HEK293 (cell line): ENCODE measurements around the gene EEF2.
A peak's percentile ranks its signal among the peaks of the same experiment; 100 is the strongest.

Experiments used
- CTCF ChIA-PET: fragments of 350-600 bp; formaldehyde crosslinking; extraction: SDS; loops from one replicate; lab custom pipeline; 2021; ENCODE audit warnings: antibody characterized with exemption; lab: Yijun Ruan, JAX
- POLR2A ChIA-PET: fragments of 300-600 bp; formaldehyde crosslinking; extraction: SDS; loops from one replicate; lab custom pipeline; 2020; ENCODE audit warnings: antibody characterized with exemption, inconsistent platforms; lab: Yijun Ruan, JAX
- H3K27ac ChIP-seq: fragments of 200-500 bp; sonication (Bioruptor generic); 2 replicates; pipeline ENCODE4 v1.5.1; 2014; ENCODE audit warnings: low read depth, low read length, control low read depth, inconsistent platforms; ENCODE audit errors: extremely low read depth
- H3K36me3 ChIP-seq, 2 experiments: fragments of 200-500 bp in 1 of 2; sonication (Bioruptor generic) in 1 of 2; 1 replicate in 1 of 2; 2 replicates in 1 of 2; pipeline ENCODE4 v1.5.1; 2014 to 2017; ENCODE audit warnings: inconsistent platforms in 2 of 2, low read length in 2 of 2; ENCODE audit not compliant: control insufficient read depth in 2 of 2, insufficient read depth in 1 of 2
- H3K4me1 ChIP-seq: fragments of 200-500 bp; sonication (Bioruptor generic); 2 replicates; pipeline ENCODE4 v1.5.1; 2014; ENCODE audit warnings: mild to moderate bottlenecking, low read length, inconsistent platforms; ENCODE audit not compliant: control insufficient read depth, insufficient read depth
- H3K4me3 ChIP-seq: 2 replicates; pipeline ENCODE4 v1.5.1; 2011; ENCODE audit warnings: low read depth, mild to moderate bottlenecking, control low read depth, low read length, moderate library complexity
- H3K9me3 ChIP-seq: fragments of 200-500 bp; sonication (Bioruptor generic); 2 replicates; pipeline ENCODE4 v1.5.1; 2014; ENCODE audit warnings: low read depth, low read length, inconsistent platforms; ENCODE audit not compliant: control insufficient read depth, insufficient read depth
- IKZF3 ChIP-seq: fragments of 450-650 bp; IDR thresholded peaks from 2 replicates; pipeline ENCODE4 v1.5.0; 2018; ENCODE audit warnings: missing biosample characterization, mild to moderate bottlenecking, missing genetic modification characterization, moderate library complexity
- TRIM28 ChIP-seq: IDR thresholded peaks from 2 replicates; pipeline ENCODE4 v1.6.1; 2011; ENCODE audit warnings: low read length, control low read depth, borderline replicate concordance
- TSHZ1 ChIP-seq: fragments of 450-650 bp; formaldehyde crosslinking; IDR thresholded peaks from 2 replicates; pipeline ENCODE4 v1.5.1; 2016; ENCODE audit warnings: missing biosample characterization, missing genetic modification characterization, borderline replicate concordance
- ZBTB11 ChIP-seq: fragments of 450-650 bp; formaldehyde crosslinking; conservative IDR thresholded peaks from 2 replicates; pipeline ENCODE4 v1.5.1; 2016; ENCODE audit warnings: low read depth, missing biosample characterization, missing genetic modification characterization
- ZNF366 ChIP-seq: fragments of 450-650 bp; formaldehyde crosslinking; conservative IDR thresholded peaks from 2 replicates; pipeline ENCODE4 v1.5.1; 2016; ENCODE audit warnings: missing biosample characterization, missing genetic modification characterization
- ZNF398 ChIP-seq: fragments of 450-650 bp; formaldehyde crosslinking; IDR thresholded peaks from 2 replicates; pipeline ENCODE4 v1.5.1; 2017; ENCODE audit warnings: missing biosample characterization, missing genetic modification characterization
- ZNF513 ChIP-seq: fragments of 450-650 bp; IDR thresholded peaks from 2 replicates; pipeline ENCODE4 v1.5.1; 2018; ENCODE audit warnings: missing biosample characterization, missing genetic modification characterization
- ZNF548 ChIP-seq: fragments of 450-650 bp; formaldehyde crosslinking; IDR thresholded peaks from 2 replicates; pipeline ENCODE4 v1.5.1; 2016; ENCODE audit warnings: missing biosample characterization, missing genetic modification characterization
- ZNF549 ChIP-seq: fragments of 450-650 bp; IDR thresholded peaks from 2 replicates; pipeline ENCODE4 v1.5.1; 2018; ENCODE audit warnings: missing biosample characterization, missing genetic modification characterization, mild to moderate bottlenecking, inconsistent platforms, moderate library complexity
- ZNF600 ChIP-seq: fragments of 450-650 bp; formaldehyde crosslinking; IDR thresholded peaks from 2 replicates; pipeline ENCODE4 v1.5.1; 2016; ENCODE audit warnings: missing biosample characterization, missing genetic modification characterization
- ZNF654 ChIP-seq: fragments of 450-650 bp; formaldehyde crosslinking; IDR thresholded peaks from 2 replicates; pipeline ENCODE4 v1.5.1; 2016; ENCODE audit warnings: low read depth, missing biosample characterization, missing genetic modification characterization
- ZNF692 ChIP-seq: fragments of 450-650 bp; formaldehyde crosslinking; IDR thresholded peaks from 2 replicates; pipeline ENCODE4 v1.5.1; 2016; ENCODE audit warnings: missing biosample characterization, missing genetic modification characterization
- ZNF704 ChIP-seq: fragments of 450-650 bp; formaldehyde crosslinking; IDR thresholded peaks from 2 replicates; pipeline ENCODE4 v1.5.1; 2016; ENCODE audit warnings: missing biosample characterization, missing genetic modification characterization
- ZNF747 ChIP-seq: fragments of 450-650 bp; formaldehyde crosslinking; IDR thresholded peaks from 2 replicates; pipeline ENCODE4 v1.5.1; 2016; ENCODE audit warnings: missing biosample characterization, missing genetic modification characterization

The EEF2 gene

GRCh38 chr19:3932931-3933810 lies 52.1 kb downstream of the EEF2 start, which contains the start of gene NMRK2 (continued):
- TF ChIP-seq ZNF548 (tag by site-specific recombination) (no peak), IKZF3 (tag by site-specific recombination) (0 out of 2 replicates have a peak, but pooled peaks have one; percentile 8), ZNF366 (tag by site-specific recombination) (no peak), ZNF747 (tag by site-specific recombination) (no peak), TRIM28 (no peak), ZNF513 (no peak), ZNF600 (tag by site-specific recombination) (no peak; the same call in 1 of the 2 replicates), TSHZ1 (tag by site-specific recombination) (no peak)

GRCh38 chr19:3931041-3931440 lies 54.2 kb downstream of the EEF2 start:
- H3K27ac ChIP-seq = no peak overlapping the region
- no peak for TF ChIP-seq ZNF692 (tag by site-specific recombination)
- no peak for TF ChIP-seq ZNF398 (tag by site-specific recombination)
- TF ChIP-seq ZBTB11 = no peak
- no peak for TF ChIP-seq ZNF704 (tag by site-specific recombination)
- no peak for TF ChIP-seq ZNF549 (tag by site-specific recombination)
- no peak for TF ChIP-seq ZNF654 (tag by site-specific recombination)
- no peaks in the 10 kb centered on the region for H3K9me3 ChIP-seq
- POLR2A ChIA-PET = no interaction called here
- CTCF ChIA-PET = no interaction called here
- H3K4me3 ChIP-seq = no peak overlapping the region
- no peaks in the 10 kb centered on the region for H3K4me1 ChIP-seq
- H3K36me3 ChIP-seq = no peaks in the 10 kb centered on the region
